ENCODE results near the gene PASK. TPM values are rescaled to one million over a fixed set of nuclear protein-coding genes. Genes with fewer than 3 reads are reported as not detected.

PASK gene
- polyA plus RNA-seq, 10 donors: 4.1 to 8.3 (median 6.4) TPM

- DNase-seq: no peak
Measured at GRCh38 chr2:241066893-241067341, 82.4 kb downstream of the PASK start.

- no peak for DNase-seq
Measured at GRCh38 chr2:241066171-241066892, 82.9 kb downstream of the PASK start.

- no peak for DNase-seq
Measured at GRCh38 chr2:241065355-241065803, 83.9 kb downstream of the PASK start.

- DNase-seq: no peak
Measured at GRCh38 chr2:241064802-241065354, 84.4 kb downstream of the PASK start.

- DNase-seq: no peak
Measured at GRCh38 chr2:241064008-241064801, 85.1 kb downstream of the PASK start.

GRCh38 chr2:241063587-241063986, 85.7 kb downstream of the PASK start:
- DNase-seq: no peak

GRCh38 chr2:241063093-241063551, 86.2 kb downstream of the PASK start:
- DNase-seq: no peak

GRCh38 chr2:241062389-241063092, 86.7 kb downstream of the PASK start:
- DNase-seq: no peak

- no peak for DNase-seq
Measured at GRCh38 chr2:241061275-241061674, 88.0 kb downstream of the PASK start.

Other genes with a start within 250 kb of the PASK start
- 1 to 10 TPM in 1 of 10 donors, under 1 TPM in 8, not detected in 1; 0.11 to 1.2 (median 0.24) TPM for gene CROCC2, start 243.1 kb downstream of the PASK start, polyA plus RNA-seq (ENCODE audit: insufficient read length in 10 of 10)
- gene SNED1, start 150.9 kb downstream of the PASK start, polyA plus RNA-seq (ENCODE audit: insufficient read length in 10 of 10): 1 to 10 TPM; 2.2 to 5.6 (median 3.3) TPM
- 10 to 100 TPM; 25.4 to 49.2 (median 32.9) TPM for gene MTERF4, start 47.2 kb downstream of the PASK start, polyA plus RNA-seq (ENCODE audit: insufficient read length in 10 of 10)
- 10 to 100 TPM; 62.8 to 85.5 (median 79.6) TPM for gene PPP1R7, start 995 bp upstream of the PASK start, polyA plus RNA-seq (ENCODE audit: insufficient read length in 10 of 10)
- 1 to 10 TPM in 5 of 10 donors, under 1 TPM in 5; 0.66 to 2.0 (median 0.89) TPM for gene ANO7, start 39.2 kb upstream of the PASK start, polyA plus RNA-seq (ENCODE audit: insufficient read length in 10 of 10)
- 100 to 1,000 TPM; 325 to 426 (median 361) TPM for gene HDLBP, start 166.2 kb upstream of the PASK start, polyA plus RNA-seq (ENCODE audit: insufficient read length in 10 of 10)
- 100 to 1,000 TPM; 265 to 384 (median 314) TPM for gene SEPTIN2, start 166.5 kb upstream of the PASK start, polyA plus RNA-seq (ENCODE audit: insufficient read length in 10 of 10)
- gene FARP2, start 206.8 kb upstream of the PASK start, polyA plus RNA-seq (ENCODE audit: insufficient read length in 10 of 10): 10 to 100 TPM; 24.8 to 43.7 (median 33.8) TPM

Measured in muscle of back (tissue), 11 donors.